RWPE2 (cell line): ENCODE results near the gene KNOP1.

Source experiments
- ATAC-seq: fragments of 200-7000 bp; cut with Tn5 transposase; 3 replicates; pipeline ENCODE4 v1.9.1; 2021; ENCODE audit warnings: low read depth
- DNase-seq: peaks from one replicate; pipeline ENCODE4 v3.0.0-alpha.2; 2020; ENCODE audit warnings: low spot score
- H3K27ac ChIP-seq: fragments of 450-650 bp; 2 replicates; pipeline ENCODE4 v1.5.1; 2017; ENCODE audit warnings: mild to moderate bottlenecking; ENCODE audit not compliant: poor library complexity, severe bottlenecking
- H3K27me3 ChIP-seq: fragments of 250-450 bp; sonication (Bioruptor Pico); 2 replicates; pipeline ENCODE4 v1.5.1; 2021; ENCODE audit warnings: mild to moderate bottlenecking, moderate library complexity; ENCODE audit not compliant: insufficient read depth, poor library complexity, severe bottlenecking
- H3K36me3 ChIP-seq: fragments of 250-450 bp; sonication (Bioruptor Pico); 2 replicates; pipeline ENCODE4 v1.5.1; 2020; ENCODE audit warnings: low read depth, mild to moderate bottlenecking, moderate library complexity
- H3K4me1 ChIP-seq: fragments of 250-450 bp; sonication (Bioruptor Pico); 2 replicates; pipeline ENCODE4 v1.5.1; 2021; ENCODE audit warnings: mild to moderate bottlenecking, moderate library complexity; ENCODE audit not compliant: insufficient read depth, poor library complexity, severe bottlenecking
- H3K4me3 ChIP-seq: fragments of 250-450 bp; sonication (Bioruptor Pico); 2 replicates; pipeline ENCODE4 v1.5.1; 2021; ENCODE audit warnings: mild to moderate bottlenecking, moderate library complexity; ENCODE audit not compliant: severe bottlenecking
- H3K9me3 ChIP-seq: fragments of 250-450 bp; sonication (Bioruptor Pico); 2 replicates; pipeline ENCODE4 v1.5.1; 2021; ENCODE audit warnings: mild to moderate bottlenecking, moderate library complexity; ENCODE audit not compliant: severe bottlenecking
- CTCF ChIP-seq: fragments of 450-650 bp; IDR thresholded peaks from one replicate; pipeline ENCODE4 v1.5.1; 2017; ENCODE audit warnings: mild to moderate bottlenecking, moderate library complexity; ENCODE audit not compliant: poor library complexity, severe bottlenecking

KNOP1 gene

GRCh38 chr16:19662351-19662750 lies 55.7 kb downstream of the KNOP1 start:
- DNase-seq (no peak), ATAC-seq (no peak)
- no peaks in the 10 kb centered on the region for H3K9me3 ChIP-seq
- H3K27ac ChIP-seq, result no peak overlapping the region
- no peaks in the 10 kb centered on the region for H3K36me3 ChIP-seq
- no peaks in the 10 kb centered on the region for H3K4me1 ChIP-seq
- H3K4me3 ChIP-seq, result no peak overlapping the region
- no peak for TF ChIP-seq CTCF
- no peaks in the 10 kb centered on the region for H3K27me3 ChIP-seq

- no peaks in the 10 kb centered on the region for H3K27me3 ChIP-seq
- H3K36me3 ChIP-seq, result no peaks in the 10 kb centered on the region
- no peak for TF ChIP-seq CTCF
These were observed 57.6 kb downstream of the KNOP1 start for GRCh38 chr16:19660432-19660831.

GRCh38 chr16:19659554-19659953 lies 58.5 kb downstream of the KNOP1 start:
- H3K27ac ChIP-seq, result no peak overlapping the region
- no peak for ATAC-seq
- H3K9me3 ChIP-seq, result no peaks in the 10 kb centered on the region
- no peaks in the 10 kb centered on the region for H3K27me3 ChIP-seq
- no peak for TF ChIP-seq CTCF
- no peak overlapping the region for H3K4me3 ChIP-seq
- no peak for DNase-seq
- H3K4me1 ChIP-seq, result no peaks in the 10 kb centered on the region
- H3K36me3 ChIP-seq, result no peaks in the 10 kb centered on the region

More at GRCh38 chr16:19660432-19660831, 57.6 kb downstream of the KNOP1 start:
- Histone ChIP-seq H3K27ac (no peak overlapping the region), H3K4me3 (no peak overlapping the region), H3K9me3 (no peaks in the 10 kb centered on the region), H3K4me1 (no peaks in the 10 kb centered on the region)
- ATAC-seq (no peak), DNase-seq (no peak)

GRCh38 chr16:19657831-19658230 lies 60.2 kb downstream of the KNOP1 start:
- Histone ChIP-seq H3K9me3 (no peaks in the 10 kb centered on the region), H3K36me3 (no peaks in the 10 kb centered on the region), H3K4me3 (no peak overlapping the region), H3K27me3 (no peaks in the 10 kb centered on the region), H3K4me1 (no peaks in the 10 kb centered on the region), H3K27ac (no peak overlapping the region)
- DNase-seq (no peak), ATAC-seq (no peak)
- no peak for TF ChIP-seq CTCF

- no peak overlapping the region for H3K27ac ChIP-seq
- H3K4me3 ChIP-seq, result no peak overlapping the region
- DNase-seq (no peak), ATAC-seq (no peak)
- no peaks in the 10 kb centered on the region for H3K36me3 ChIP-seq
- no peaks in the 10 kb centered on the region for H3K4me1 ChIP-seq
- no peak for TF ChIP-seq CTCF
- H3K9me3 ChIP-seq, result no peaks in the 10 kb centered on the region
- no peaks in the 10 kb centered on the region for H3K27me3 ChIP-seq
These were observed 62.7 kb downstream of the KNOP1 start for GRCh38 chr16:19655242-19655777.
